Stimulated activated CD4-positive, alpha-beta T cell treated with anti-CD3 and anti-CD28 coated beads, Interleukin-4, amount 100 ng/mL, for 4 hours (primary cell): Measurements from ENCODE around the gene ZNF77.
A peak's percentile ranks its signal among the peaks of the same experiment; 100 is the strongest.
"Not testable (repeated sequence)": the region's sequence is repeated elsewhere in the genome, so short reads cannot be mapped to it uniquely, and the experiment has no call there.

Experiments used
- DNase-seq, 2 experiments: peaks; one replicate each; pipeline ENCODE4 v3.0.0-alpha.2; 2020

ZNF77 gene

DNA sequence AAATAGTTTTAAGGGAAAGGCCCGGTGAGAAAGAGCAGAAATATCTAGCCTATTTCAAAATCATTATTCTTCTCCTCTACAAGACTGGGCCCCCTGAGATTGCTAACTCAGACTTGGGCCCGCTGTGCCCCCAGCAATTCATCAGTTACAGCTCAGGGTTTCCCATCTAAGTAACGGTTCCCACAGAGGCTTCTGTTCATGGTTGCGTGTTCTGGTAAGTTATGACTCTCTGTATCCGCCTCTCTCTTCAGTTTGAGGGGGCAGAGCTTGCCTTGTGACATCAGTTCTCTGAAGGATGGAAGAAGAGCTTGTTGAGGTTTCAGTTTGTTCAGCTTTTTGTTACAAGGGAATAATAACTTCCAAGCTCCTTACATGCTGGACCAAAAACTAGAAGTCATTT, 32.5 kb downstream of the ZNF77 start:
- DNase-seq: no peak

- DNase-seq: no peak
Observed at GRCh38 chr19:2906631-2907195, 38.1 kb downstream of the ZNF77 start.

- DNase-seq: no peak
Observed at GRCh38 chr19:2905918-2906519, 38.8 kb downstream of the ZNF77 start.

DNA sequence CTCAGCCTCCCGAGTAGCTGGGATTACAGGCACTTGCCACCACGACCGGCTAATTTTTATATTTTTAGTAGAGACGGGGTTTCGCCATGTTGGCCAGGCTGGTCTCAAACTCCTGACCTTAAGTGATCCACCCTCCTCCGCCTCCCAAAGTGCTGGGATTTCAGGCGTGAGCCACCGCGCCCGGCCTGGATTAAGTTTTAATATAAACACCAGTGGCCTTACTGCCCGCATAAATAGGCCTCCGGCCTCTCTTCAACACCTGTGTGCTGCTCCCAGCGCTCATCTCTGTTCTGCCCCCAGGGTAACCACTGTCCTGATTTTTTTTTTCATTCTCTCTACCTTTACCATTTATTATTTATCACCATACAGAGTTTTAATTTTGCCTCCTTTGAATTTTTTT, 41.4 kb downstream of the ZNF77 start:
- DNase-seq: not testable (repeated sequence)

DNA sequence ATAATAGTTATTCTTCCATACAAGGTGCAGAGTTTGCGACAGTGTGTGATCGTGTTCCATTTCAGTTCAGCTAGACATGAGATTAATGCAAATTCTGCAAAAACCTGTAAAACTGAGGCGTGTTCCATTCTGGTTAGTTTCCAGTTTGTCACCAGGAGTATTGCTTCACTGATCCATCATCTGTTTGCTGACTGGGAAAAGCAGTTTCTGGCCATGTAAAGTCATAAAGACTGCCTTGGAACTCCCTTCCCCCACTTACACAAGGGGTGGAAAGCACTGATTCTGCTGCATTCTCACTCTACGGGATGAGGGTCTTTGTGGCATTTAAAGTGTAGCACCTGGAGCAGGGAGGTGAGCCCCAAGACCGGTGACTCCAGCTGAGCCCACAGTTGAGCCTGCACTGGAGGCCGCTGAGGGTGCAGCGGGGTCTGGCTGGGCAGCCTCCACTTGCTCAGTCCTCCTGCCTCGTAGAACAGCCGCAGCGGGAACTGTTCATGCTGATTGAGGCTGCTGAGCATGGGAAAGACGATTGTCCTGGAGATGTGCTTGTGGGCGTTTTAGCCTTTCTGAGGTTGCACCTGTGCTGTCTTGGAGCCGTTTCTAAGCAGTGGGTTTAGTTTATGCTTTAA, 42.1 kb downstream of the ZNF77 start:
- DNase-seq: no peak

DNA sequence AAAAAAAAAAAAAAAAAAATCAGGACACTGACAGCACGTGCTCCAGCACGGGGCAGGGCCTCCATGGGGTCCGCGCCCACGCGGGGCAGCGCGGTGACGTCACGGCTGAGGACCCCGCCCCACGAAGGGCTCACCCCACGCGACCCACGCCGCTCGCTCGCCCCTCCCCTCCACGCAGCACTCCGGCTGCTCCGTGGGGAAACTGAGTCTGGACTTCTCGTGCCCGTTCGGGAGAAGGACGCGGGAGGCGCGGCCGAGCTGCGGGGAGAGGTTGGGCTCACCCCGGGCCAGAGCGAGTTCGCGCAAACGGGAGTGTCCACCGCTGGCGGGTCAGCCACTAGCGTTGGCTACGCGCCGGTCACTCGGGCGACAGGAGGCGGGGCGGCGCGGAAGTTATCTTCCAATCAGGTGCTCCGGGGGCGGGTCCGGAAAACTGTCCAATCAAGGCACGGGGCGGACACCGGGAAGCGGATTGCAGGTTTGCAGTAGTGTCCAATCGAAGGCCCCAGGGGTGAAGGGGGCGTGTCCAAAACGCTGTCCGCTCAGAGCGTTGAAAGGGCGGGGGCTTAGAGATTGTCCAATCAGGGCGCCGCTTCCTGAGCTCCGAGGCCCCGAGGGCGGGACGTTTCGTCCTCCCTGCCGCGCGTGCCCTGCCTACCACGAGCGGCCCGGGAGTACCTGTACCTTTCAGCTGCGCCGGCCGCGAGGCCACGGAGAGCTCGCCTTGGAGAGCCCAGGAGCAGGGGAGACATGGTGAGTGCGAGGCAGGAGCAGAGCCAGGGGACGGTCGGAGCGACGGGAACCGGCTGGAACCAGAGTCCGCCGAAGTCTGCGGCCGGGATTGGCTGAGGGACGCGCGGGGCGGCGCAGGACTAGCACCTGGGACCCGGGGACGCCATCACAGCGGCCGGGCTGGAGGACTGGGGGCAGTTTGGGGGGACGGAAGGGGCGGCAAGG, 44.2 kb downstream of the ZNF77 start, which contains the start of gene ZNF57:
ZNF57 (plus strand) TSS at position 633 of the 957 bp plus-strand sequence; CDS start at position 751, 118 bp downstream.
- DNase-seq: peak; percentile 96 to 98

- no peak for DNase-seq
Observed at GRCh38 chr19:2896694-2897093, 48.1 kb downstream of the ZNF77 start.

DNA sequence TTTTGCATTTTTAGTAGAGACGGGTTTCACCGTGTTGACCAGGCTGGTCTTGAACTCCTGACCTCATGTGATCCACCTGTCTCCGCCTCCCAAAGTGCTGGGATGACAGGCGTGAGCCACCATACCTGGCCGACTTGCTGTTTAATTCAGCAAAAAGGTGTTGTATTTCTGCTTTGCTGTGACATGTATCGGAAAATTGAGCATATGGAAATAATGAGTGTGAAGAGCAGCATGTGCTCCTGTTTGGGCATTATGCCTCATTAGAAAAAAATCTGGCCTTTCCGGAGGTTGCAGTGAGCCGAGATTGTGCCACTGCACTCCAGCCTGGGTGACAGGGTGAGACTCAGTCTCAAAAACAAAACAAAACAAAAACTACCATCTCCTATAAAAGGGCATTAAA, 54.2 kb downstream of the ZNF77 start:
- not testable (repeated sequence) for DNase-seq

DNA sequence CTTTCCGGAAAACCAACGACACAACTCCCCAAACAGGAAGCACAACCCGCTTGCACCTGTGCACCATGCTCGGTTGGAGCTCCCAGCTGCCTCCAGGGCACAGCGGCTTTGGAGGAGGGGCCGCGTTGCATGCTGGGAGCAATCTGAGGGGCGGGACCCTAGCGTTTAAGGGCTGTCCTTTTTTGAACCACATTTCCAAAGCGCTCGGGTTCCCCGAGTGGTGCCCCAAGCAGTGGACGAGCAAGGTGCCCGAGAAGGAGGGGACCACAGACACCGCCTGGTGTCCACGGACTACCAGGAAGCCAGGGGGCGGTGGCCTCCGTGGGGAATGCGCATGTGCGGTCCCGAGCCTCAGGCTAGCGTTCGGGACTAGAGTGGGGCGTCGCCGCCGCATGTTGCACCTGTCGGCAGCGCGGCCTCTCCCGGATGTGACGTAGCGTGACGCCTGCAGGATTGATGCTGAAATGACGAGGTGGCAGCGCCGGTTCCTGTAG, 56.0 kb downstream of the ZNF77 start:
- peak; percentile 58 to 74 for DNase-seq

- no peak for DNase-seq
Observed at GRCh38 chr19:2887391-2887914, 57.3 kb downstream of the ZNF77 start.

DNA sequence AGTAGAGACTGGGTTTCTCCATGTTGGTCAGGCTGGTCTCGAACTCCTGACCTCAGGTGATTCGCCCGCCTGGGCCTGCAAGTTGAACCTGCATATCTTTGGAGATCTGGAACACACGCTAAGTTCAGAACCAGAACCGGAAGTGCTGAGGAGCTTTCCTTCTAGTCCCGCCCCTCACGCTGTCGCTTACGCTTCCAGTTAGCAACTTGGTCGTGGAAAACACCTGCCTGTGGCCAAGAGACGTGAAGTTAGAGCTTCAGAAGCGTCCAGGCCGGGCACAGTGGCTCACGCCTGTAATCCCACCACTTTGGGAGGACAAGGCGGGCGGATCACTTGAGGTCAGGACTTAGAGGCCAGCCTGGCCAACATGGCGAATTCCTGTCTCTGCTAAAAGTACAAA, 59.0 kb downstream of the ZNF77 start:
- DNase-seq: no peak

- DNase-seq: no peak
Observed at GRCh38 chr19:2883686-2884439, 60.9 kb downstream of the ZNF77 start.
